H9 (cell line): ENCODE results near the gene VSTM2A. TPM values are rescaled to one million over a fixed set of nuclear protein-coding genes. Genes with fewer than 3 reads are reported as not detected.
A peak's percentile ranks its signal among the peaks of the same experiment; 100 is the strongest.

Experiments used
- DNase-seq: peaks from one replicate; pipeline ENCODE4 v3.0.0-alpha.2; 2017
- H2AFZ ChIP-seq: one replicate; pipeline ENCODE4 v1.6.1; 2013; ENCODE audit warnings: mild to moderate bottlenecking, low read length, control low read depth, moderate library complexity
- H2AK5ac ChIP-seq: 2 replicates; pipeline ENCODE4 v1.6.1; 2013; ENCODE audit warnings: low read length, control low read depth, mixed read lengths; ENCODE audit not compliant: insufficient read length
- H2BK120ac ChIP-seq: one replicate; pipeline ENCODE4 v1.6.1; 2013; ENCODE audit warnings: low read depth, mild to moderate bottlenecking, low read length, control low read depth, inconsistent platforms; ENCODE audit not compliant: poor library complexity, severe bottlenecking
- H2BK12ac ChIP-seq: 2 replicates; pipeline ENCODE4 v1.6.1; 2013; ENCODE audit warnings: low read length, control low read depth, mixed read lengths, low read depth; ENCODE audit not compliant: insufficient read length
- H2BK15ac ChIP-seq: 2 replicates; pipeline ENCODE4 v1.6.1; 2013; ENCODE audit warnings: low read depth, low read length, control low read depth
- H2BK20ac ChIP-seq: one replicate; pipeline ENCODE4 v1.6.1; 2013; ENCODE audit warnings: low read depth, mild to moderate bottlenecking, low read length, control low read depth, inconsistent platforms; ENCODE audit not compliant: poor library complexity, severe bottlenecking
- H2BK5ac ChIP-seq: 2 replicates; pipeline ENCODE4 v1.6.1; 2013; ENCODE audit warnings: low read length, control low read depth, mixed read lengths; ENCODE audit not compliant: insufficient read length
- H3K14ac ChIP-seq: 2 replicates; pipeline ENCODE4 v1.6.1; 2013; ENCODE audit warnings: low read length, control low read depth; ENCODE audit not compliant: insufficient read depth
- H3K18ac ChIP-seq: 2 replicates; pipeline ENCODE4 v1.6.1; 2013; ENCODE audit warnings: low read depth, mild to moderate bottlenecking, mixed read lengths, low read length, control low read depth; ENCODE audit not compliant: insufficient read length
- H3K23ac ChIP-seq: 2 replicates; pipeline ENCODE4 v1.6.1; 2013; ENCODE audit warnings: low read length, control low read depth, mixed read lengths, low read depth; ENCODE audit not compliant: insufficient read length
- H3K23me2 ChIP-seq: 2 replicates; pipeline ENCODE4 v1.6.1; 2013; ENCODE audit warnings: low read depth, mild to moderate bottlenecking, mixed read lengths, low read length, control low read depth; ENCODE audit not compliant: insufficient read length, poor library complexity, severe bottlenecking
- H3K27ac ChIP-seq: 2 replicates; pipeline ENCODE4 v1.5.1; 2013; ENCODE audit warnings: low read length, control low read depth, mixed read lengths, low read depth; ENCODE audit not compliant: insufficient read length
- H3K27me3 ChIP-seq: 2 replicates; pipeline ENCODE4 v1.6.1; 2013; ENCODE audit warnings: low read length, control low read depth, inconsistent platforms; ENCODE audit not compliant: insufficient read depth
- H3K4ac ChIP-seq: 2 replicates; pipeline ENCODE4 v1.6.1; 2013; ENCODE audit warnings: low read depth, mild to moderate bottlenecking, control low read depth, inconsistent platforms, low read length, moderate library complexity
- H3K4me1 ChIP-seq: 2 replicates; pipeline ENCODE4 v1.6.1; 2013; ENCODE audit warnings: low read length, control low read depth, inconsistent platforms; ENCODE audit not compliant: insufficient read depth
- H3K4me2 ChIP-seq: 2 replicates; pipeline ENCODE4 v1.6.1; 2013; ENCODE audit warnings: low read length, control low read depth, mixed read lengths; ENCODE audit not compliant: insufficient read length, insufficient read depth
- H3K56ac ChIP-seq: 2 replicates; pipeline ENCODE4 v1.6.1; 2013; ENCODE audit warnings: low read depth, mild to moderate bottlenecking, mixed read lengths, low read length, control low read depth; ENCODE audit not compliant: insufficient read length
- H3K79me1 ChIP-seq: 2 replicates; pipeline ENCODE4 v1.6.1; 2013; ENCODE audit warnings: low read depth, mild to moderate bottlenecking, moderate library complexity, low read length, control low read depth, inconsistent platforms; ENCODE audit not compliant: insufficient read depth, poor library complexity, severe bottlenecking
- H3K79me2 ChIP-seq: 2 replicates; pipeline ENCODE4 v1.6.1; 2013; ENCODE audit warnings: low read length, control low read depth, inconsistent platforms; ENCODE audit not compliant: insufficient read depth
- H3K9ac ChIP-seq: 2 replicates; pipeline ENCODE4 v1.6.1; 2013; ENCODE audit warnings: low read length, control low read depth, mixed read lengths; ENCODE audit not compliant: insufficient read length; ENCODE audit errors: extremely low read depth
- H3K9me3 ChIP-seq: one replicate; pipeline ENCODE4 v1.6.1; 2013; ENCODE audit warnings: low read depth, low read length, inconsistent platforms; ENCODE audit not compliant: control insufficient read depth
- H3T11ph ChIP-seq: one replicate; pipeline ENCODE4 v1.6.1; 2013; ENCODE audit warnings: mild to moderate bottlenecking, low read length, control low read depth, inconsistent platforms
- H4K20me1 ChIP-seq: one replicate; pipeline ENCODE4 v1.6.1; 2013; ENCODE audit not compliant: control insufficient read depth, insufficient read length, insufficient read depth
- H4K5ac ChIP-seq: 2 replicates; pipeline ENCODE4 v1.6.1; 2013; ENCODE audit warnings: low read depth, mild to moderate bottlenecking, mixed read lengths, low read length, control low read depth; ENCODE audit not compliant: insufficient read length
- H4K8ac ChIP-seq: replicated peaks from 2 replicates; pipeline ENCODE4 v1.6.1; 2013; ENCODE audit warnings: low read length, control low read depth, mixed read lengths, low read depth; ENCODE audit not compliant: insufficient read length
- H4K91ac ChIP-seq: 2 replicates; pipeline ENCODE4 v1.6.1; 2013; ENCODE audit warnings: low read depth, mild to moderate bottlenecking, moderate library complexity, mixed read lengths, low read length, control low read depth; ENCODE audit not compliant: insufficient read length
- H3K27ac Mint-ChIP-seq, 3 experiments: 2 replicates in 2 of 3; 3 replicates in 1 of 3; pipeline ENCODE4 v1.8.0; 2020 to 2021; ENCODE audit warnings: mixed read lengths in 3 of 3, mild to moderate bottlenecking in 1 of 3, moderate library complexity in 1 of 3
- H3K27me3 Mint-ChIP-seq: 2 replicates; pipeline ENCODE4 v1.8.0; 2021; ENCODE audit warnings: low read depth, mild to moderate bottlenecking, moderate library complexity, mixed read lengths
- H3K36me3 Mint-ChIP-seq, 3 experiments: 2 replicates in 2 of 3; 3 replicates in 1 of 3; pipeline ENCODE4 v1.8.0; 2020 to 2021; ENCODE audit warnings: low read depth in 3 of 3, mixed read lengths in 3 of 3; ENCODE audit not compliant: insufficient read depth in 1 of 3
- H3K4me1 Mint-ChIP-seq, 2 experiments: 2 replicates each; pipeline ENCODE4 v1.8.0; 2020; ENCODE audit warnings: mixed read lengths in 2 of 2
- H3K4me3 Mint-ChIP-seq, 2 experiments: 2 replicates in 1 of 2; 3 replicates in 1 of 2; pipeline ENCODE4 v1.8.0; 2020 to 2021; ENCODE audit warnings: mild to moderate bottlenecking in 2 of 2, mixed read lengths in 2 of 2, moderate library complexity in 1 of 2
- H3K9me3 Mint-ChIP-seq, 2 experiments: 2 replicates in 1 of 2; 3 replicates in 1 of 2; pipeline ENCODE4 v1.8.0; 2020; ENCODE audit warnings: mild to moderate bottlenecking in 2 of 2, mixed read lengths in 2 of 2, moderate library complexity in 1 of 2
- CTCF ChIP-seq: fragments of 200-600 bp; sonication (generic); conservative IDR thresholded peaks from 3 replicates; pipeline ENCODE4 v1.8.0; 2021; ENCODE audit warnings: antibody characterized with exemption, mild to moderate bottlenecking
- WGBS: extraction: QIAGEN DNeasy Blood & Tissue Kit; methylation state at CpG from one replicate; pipeline ENCODE4 v1.1.7; 2013; ENCODE audit warnings: missing lambda C conversion rate, low lambda C conversion rate, mixed read lengths; ENCODE audit not compliant: insufficient read length; ENCODE audit errors: extremely low coverage; 5-methylcytosine and 5-hydroxymethylcytosine counted together
- total RNA-seq: library from RNA; stranded (reverse); gene quantifications from 2 replicates; pipeline ENCODE4 v1.2.1, GENCODE V29; 2021

The VSTM2A gene
- total RNA-seq, 1 experiment from 2014 or later, result 0.11 TPM

GRCh38 chr7:54546986-54547314 is 4.8 kb downstream of the VSTM2A start:
- no peaks in the 10 kb centered on the region for H3K4me1 ChIP-seq
- H3K23ac ChIP-seq, result no peak overlapping the region
- no peak overlapping the region for H2BK5ac ChIP-seq
- WGBS, result no CpG with 5 or more reads among the region's 15 CpGs
- no peaks in the 10 kb centered on the region for H3K79me1 ChIP-seq
- no peak; the same call in 2 of the 3 replicates for TF ChIP-seq CTCF
- H4K20me1 ChIP-seq, result no peaks in the 10 kb centered on the region
- Mint-ChIP-seq H3K27me3 (peaks cover 53% of the 10 kb centered on the region), H3K27ac (no peak overlapping the region), H3K4me1 (peaks cover 18 to 19% of the 10 kb centered on the region in 2 experiments), H3K9me3 (peaks cover 2 to 3% of the 10 kb centered on the region in 2 experiments; a peak in 2 of 5 replicates), H3K36me3 (peaks cover 0 to 2% (median 0%) of the 10 kb centered on the region in 3 experiments; a peak in 2 of 7 replicates), H3K4me3 (peak overlapping the region; percentile 66 to 81)
- no peaks in the 10 kb centered on the region for H3K79me2 ChIP-seq
- no peak overlapping the region for H3K56ac ChIP-seq
- no peak overlapping the region for H3K4ac ChIP-seq
- peak overlapping the region; percentile 88 for H3K4me2 ChIP-seq
- no peaks in the 10 kb centered on the region for H3K9me3 ChIP-seq
- no peak overlapping the region for H2AFZ ChIP-seq
- H2BK12ac ChIP-seq, result no peak overlapping the region
- no peak overlapping the region for H2BK20ac ChIP-seq
- no peak overlapping the region for H3T11ph ChIP-seq
- H2BK120ac ChIP-seq, result no peak overlapping the region
- H2BK15ac ChIP-seq, result no peak overlapping the region
- no peak overlapping the region for H4K8ac ChIP-seq
- H3K9ac ChIP-seq, result no peak overlapping the region
- H4K91ac ChIP-seq, result no peak overlapping the region
- no peak overlapping the region for H2AK5ac ChIP-seq
- H3K14ac ChIP-seq, result no peak overlapping the region
- H3K23me2 ChIP-seq, result peaks cover 17% of the 10 kb centered on the region
- DNase-seq, result no peak
- no peak overlapping the region for H4K5ac ChIP-seq
- no peak overlapping the region for H3K27ac ChIP-seq
- no peak overlapping the region for H3K18ac ChIP-seq
- H3K27me3 ChIP-seq, result peaks cover 20% of the 10 kb centered on the region; the same call in 1 of the 2 replicates
